GM19023 (cell line): ENCODE data around the gene ISG20.
A peak's percentile ranks its signal among the peaks of the same experiment; 100 is the strongest.

Experiments used
- ATAC-seq: cut with Tn5 transposase; IDR thresholded peaks from one replicate; pipeline ENCODE4 v1.9.1; 2021; ENCODE audit warnings: mild to moderate bottlenecking, moderate library complexity; ENCODE audit not compliant: unreplicated experiment

The ISG20 gene

DNA sequence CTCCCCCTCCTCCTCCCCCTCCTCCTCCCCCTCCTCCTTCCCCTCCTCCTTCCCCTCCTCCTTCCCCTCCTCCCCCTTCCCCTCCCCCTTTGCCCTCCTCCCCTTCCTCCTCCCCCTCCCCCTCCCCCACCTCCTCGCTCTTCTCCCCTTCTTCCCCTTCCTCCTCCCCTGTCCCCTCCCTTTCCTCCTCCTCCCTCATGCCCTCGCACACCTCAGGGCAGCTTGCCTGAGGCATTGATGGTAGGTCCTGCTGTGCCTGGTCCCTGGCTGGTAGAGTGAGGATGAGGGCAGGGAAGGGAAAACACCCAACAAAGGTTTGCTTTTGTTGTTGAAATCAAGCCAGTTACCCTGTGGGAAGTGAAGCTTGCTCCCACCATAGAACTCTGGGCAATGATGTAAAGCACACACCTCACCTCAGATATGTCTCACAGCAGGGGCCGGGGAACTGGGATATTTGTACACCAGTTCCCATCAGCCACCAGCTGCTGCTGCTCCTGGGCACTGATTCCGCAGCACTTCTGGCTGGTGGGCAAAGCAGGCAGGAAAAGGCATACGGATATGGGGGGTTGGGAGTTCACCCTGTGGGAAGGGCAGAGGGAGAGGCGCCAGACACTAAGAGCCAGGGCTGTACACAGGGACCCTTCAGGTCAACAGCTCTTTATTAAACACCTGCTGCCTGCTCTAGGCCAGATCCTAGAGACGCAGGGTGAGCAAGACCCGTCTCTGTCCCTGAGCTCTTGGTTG is 13.8 kb downstream of the ISG20 start:
- ATAC-seq = no peak

GRCh38 chr15:88653200-88654064 is 14.6 kb downstream of the ISG20 start:
- no peak for ATAC-seq

DNA sequence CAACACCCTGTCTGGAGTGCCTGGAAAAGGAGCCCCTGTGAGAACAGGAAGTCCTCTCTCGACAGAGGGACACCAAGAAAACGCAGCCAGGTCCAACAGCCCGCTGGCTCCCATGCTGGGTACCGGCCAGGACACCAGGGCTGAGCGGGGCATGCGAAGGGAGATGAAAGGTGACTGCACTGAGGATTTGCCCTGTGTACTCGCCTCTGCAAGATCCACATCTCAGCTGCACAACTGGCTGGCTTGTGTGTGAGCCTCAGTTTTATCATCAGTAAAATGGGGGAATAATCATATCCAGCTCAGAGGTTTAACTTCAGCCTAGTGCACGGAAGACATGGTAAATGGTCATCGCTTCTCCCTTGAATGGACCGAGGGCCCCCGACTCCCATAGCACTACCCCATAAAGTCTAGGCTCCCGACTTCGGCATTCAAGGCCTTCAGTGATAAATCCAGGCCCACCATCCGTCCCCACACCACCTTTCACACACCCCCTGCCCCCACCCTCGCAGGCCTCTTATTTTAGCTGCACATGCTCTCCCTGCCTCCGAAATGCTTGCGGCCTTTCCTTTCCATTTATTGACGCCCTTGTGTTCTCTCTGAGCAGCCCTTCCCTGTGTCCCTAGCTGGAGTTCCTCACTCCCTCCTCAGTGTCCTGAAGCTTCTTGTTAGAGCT is 15.8 kb downstream of the ISG20 start:
- no peak for ATAC-seq

GRCh38 chr15:88655103-88655553 is 16.3 kb downstream of the ISG20 start:
- ATAC-seq = no peak

- ATAC-seq = no peak
These were observed 17.1 kb downstream of the ISG20 start for GRCh38 chr15:88655800-88656488.

GRCh38 chr15:88656760-88657221 is 18.0 kb downstream of the ISG20 start:
- ATAC-seq = peak; percentile 86

DNA sequence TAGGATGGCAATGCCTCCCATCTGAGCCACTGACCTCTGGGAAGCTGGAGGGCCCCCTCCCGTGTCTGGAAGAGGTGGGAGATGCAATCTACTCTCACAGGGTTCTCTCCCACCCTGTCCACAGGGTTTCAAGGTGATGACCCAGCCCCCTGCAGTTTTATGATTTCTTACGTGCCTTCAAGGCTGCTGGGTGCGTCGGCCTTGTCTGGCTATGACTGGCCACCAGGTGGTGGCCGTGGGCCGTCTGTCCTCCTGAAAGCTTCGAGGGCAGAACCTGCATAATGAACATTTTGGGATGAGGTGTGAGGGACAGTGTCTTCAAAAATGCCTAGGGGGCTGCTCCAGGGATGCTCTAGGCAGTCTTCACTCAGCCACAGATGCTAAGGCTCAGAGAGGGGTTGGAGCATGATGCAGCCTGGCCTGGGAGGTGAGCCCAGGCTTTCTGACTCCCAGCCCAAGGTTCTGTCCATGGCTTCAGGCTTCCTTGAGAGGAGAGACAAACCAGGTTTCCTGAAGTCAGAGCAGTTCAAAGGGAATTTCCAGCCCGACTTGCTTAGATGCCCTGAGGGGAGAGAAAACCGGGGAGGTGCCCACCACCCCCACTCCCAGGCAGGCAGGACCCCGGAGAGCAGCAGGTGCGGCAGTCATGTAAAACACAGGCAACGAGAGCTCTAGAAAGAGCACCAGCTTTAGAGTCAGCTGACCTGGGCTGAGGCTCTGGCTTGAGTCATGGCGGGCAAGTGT is 18.7 kb downstream of the ISG20 start:
- ATAC-seq = no peak

- no peak for ATAC-seq
These were observed 19.5 kb downstream of the ISG20 start for GRCh38 chr15:88658070-88658965.

DNA sequence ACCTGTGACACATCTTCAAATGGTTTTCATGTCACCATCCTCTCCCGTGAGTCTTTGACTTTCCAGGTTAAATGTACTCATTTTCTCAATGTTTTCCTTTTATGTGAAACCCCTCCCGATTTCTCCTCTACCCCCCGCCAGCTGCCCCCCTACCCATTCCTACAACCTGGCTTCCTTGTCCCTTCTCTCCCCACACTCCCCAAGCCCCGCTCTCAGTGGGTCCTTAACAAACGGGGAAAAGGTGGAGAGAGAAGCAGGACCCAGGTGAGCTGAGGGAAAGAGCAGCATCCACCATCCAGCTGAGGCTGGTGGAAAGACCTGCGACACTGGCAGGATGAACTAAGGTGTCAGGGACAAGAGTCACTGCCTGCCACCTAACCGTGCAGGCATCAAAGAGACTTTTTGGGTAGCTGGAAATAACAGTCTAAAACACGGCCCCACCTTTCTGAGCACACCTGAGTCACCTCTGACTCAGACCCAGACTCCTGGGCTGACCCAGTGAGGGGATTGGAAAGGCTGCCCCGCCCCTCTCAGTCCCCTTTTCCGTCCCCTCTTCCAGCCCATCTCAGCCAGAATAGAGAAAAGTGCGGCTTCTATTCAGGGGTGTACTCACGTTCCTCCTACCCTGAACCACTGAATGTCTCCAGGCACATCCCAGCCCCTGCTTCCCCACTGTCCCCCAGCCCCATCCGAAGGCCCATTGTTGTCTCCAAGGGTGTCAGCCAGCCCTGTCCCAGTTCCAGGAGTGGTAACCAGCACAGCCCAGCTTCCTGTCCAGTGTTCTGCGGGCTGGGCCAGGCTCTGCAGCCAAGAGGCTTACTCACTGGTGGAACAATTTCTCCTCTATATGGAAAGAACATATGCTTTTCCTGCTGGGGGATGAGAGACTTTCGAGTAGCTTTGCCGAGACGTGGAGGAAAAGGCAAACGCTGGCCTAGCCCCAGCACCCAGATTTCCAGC is 20.4 kb downstream of the ISG20 start:
- ATAC-seq = no peak

GRCh38 chr15:88661041-88661700 is 22.4 kb downstream of the ISG20 start:
- ATAC-seq = no peak

- no peak for ATAC-seq
These were observed 23.1 kb downstream of the ISG20 start for GRCh38 chr15:88661761-88662556.

GRCh38 chr15:88663141-88663621 is 24.4 kb downstream of the ISG20 start:
- no peak for ATAC-seq

- ATAC-seq = no peak
These were observed 25.4 kb downstream of the ISG20 start for GRCh38 chr15:88664151-88664778.

GRCh38 chr15:88674661-88675060 is 35.8 kb downstream of the ISG20 start:
- ATAC-seq = no peak

- ATAC-seq = no peak
These were observed 39.9 kb downstream of the ISG20 start for GRCh38 chr15:88678755-88679154.
